ENCODE data around the gene CABP7.

Gene CABP7

DNA sequence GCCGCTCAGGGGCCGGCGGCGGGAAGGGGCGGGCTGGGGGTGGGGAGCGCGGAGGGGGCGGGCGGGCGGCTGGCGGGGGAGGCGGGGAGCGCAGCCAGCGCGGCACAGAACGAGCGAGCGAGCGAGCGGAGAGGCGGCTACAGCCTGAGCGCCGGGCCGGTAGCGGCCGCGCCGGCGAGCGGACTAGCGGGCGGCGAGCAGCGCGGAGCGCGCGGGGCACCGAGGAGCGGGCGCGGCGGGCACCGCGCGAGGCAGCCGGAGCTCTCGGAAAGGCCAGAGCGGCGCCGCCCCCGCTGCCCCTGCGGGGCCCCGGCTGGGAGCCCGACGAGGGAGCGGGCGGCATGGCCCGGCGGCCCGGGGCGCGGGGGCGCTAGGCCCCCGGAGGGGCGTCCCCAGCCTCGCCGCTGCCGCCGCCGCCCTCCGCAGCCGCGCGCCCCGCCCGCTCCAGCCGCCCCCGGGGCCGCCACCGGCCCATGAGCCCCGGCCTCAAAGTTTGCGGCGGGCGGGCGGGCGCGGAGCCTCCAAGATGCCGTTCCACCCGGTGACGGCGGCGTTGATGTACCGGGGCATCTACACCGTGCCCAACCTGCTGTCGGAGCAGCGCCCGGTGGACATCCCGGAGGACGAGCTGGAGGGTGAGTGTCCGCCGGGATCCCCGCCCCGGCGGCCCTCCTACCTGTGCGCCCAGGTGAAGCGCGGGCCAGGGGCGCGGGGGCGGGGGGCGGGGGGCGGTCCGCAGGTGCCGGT lies at the start of gene CABP7:
CABP7 (plus strand) TSS at position 105 of the 747 bp plus-strand sequence; CDS start at position 527, 422 bp downstream.
- DNase-seq, result no peak

DNA sequence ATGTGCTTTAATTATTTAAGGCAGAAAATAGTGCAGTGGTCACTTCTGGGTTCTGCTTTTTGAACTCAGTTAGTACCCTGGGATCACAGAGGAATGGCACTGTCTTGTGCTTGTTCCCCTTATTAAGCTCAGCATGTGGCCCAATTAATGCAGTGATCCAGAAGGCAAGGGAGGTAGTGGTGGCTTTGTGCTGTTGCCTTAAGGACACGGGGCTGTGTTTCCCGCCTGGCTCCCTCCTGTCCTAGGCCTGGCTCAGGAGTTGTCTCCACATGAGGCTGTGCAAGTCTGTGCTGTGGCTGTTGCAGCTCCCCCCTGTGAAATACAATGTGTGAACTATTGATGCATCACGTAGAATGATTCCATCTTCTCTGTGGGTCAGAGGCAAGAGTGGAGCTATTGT lies 49.2 kb upstream of the CABP7 start:
- no peak for DNase-seq

DNA sequence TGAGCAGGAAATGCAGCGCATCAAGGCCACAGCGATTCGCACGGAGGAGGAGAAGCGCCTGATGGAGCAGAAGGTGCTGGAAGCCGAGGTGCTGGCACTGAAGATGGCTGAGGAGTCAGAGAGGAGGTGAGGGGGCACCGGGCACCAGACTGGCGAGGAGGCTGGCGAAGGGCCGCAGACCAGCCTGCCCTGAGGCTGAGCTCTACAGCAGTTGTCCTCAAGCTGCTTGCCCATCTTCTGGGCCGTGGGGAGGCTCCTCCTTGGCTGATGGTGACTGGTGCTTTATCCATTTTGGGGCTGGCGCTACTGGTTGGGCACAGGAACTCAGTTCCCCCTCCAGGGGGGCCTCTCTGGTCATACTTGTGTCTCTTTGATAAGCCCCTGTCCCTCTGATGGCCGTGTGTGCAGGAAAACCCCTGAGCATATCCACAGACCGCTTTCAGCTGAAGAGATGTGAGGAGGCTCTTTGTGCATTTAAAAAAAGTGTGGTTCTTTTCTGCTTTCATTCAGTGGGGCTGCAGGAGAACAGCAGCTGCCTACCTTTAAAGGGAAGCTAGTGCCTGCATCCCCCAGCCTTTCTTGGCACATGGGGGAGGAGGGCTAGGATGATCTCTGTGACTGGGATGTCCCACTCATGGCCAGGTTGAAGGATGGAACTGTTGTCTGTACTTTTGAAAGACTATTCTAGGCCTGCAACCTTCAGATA lies 46.3 kb upstream of the CABP7 start:
- DNase-seq, result no peak

DNA sequence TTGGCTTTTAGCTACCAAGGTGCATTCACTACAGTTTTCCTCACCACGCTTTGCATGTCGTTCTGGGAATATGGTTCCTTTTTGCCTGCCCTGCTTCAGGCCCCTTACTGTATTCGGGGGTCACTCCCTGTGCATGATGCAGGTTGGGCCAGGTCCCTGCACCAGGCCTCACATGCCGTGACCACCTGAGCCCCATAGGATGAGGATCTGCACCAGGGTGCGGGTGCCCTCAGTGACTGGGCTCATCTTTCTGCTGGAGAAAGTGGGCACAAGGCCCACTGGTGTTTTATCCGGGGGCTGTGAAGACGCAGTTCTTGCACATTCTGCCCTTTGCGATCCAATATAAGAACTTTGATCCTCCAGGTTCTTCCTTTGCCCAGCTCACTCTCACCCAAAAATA lies 45.7 kb upstream of the CABP7 start:
- DNase-seq, result no peak

DNA sequence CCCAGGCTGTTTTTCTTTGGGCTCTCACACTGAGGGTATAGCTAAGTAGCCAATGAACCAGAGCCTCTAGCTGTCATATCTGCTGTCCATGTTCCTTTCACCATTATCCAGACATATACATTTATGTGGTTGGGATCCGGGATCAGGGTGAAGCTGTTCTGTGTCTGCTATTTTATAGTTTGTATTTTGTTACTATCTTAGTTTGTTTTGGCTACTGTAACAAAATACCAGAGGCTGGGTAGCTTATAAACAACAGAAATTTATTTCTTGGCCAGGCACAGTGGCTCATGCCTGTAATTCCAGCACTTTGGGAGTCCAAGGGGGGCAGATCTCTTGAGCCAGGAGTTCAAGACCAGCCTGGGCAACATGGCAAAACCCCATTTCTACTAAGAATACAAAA lies 40.5 kb upstream of the CABP7 start:
- DNase-seq, result no peak

DNA sequence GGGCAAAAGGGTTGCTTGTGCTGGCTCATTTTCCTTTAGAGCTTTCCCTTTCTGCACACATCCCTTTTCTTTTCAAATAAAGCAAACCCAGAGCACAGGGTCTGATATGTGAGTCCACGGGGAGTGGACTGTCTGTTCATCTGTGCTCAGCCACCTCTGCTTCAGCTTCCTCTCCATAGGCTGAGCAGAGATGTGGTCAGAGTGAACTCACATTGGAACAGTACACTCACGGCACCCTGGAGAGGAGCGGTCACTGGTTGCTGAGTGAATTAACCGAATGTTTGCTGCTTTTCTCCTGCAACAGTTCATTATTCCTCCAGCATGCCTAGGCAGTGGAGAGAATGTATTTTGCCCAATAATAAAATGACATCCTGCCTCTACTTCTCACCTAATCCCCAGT lies 36.3 kb upstream of the CABP7 start:
- no peak for DNase-seq

DNA sequence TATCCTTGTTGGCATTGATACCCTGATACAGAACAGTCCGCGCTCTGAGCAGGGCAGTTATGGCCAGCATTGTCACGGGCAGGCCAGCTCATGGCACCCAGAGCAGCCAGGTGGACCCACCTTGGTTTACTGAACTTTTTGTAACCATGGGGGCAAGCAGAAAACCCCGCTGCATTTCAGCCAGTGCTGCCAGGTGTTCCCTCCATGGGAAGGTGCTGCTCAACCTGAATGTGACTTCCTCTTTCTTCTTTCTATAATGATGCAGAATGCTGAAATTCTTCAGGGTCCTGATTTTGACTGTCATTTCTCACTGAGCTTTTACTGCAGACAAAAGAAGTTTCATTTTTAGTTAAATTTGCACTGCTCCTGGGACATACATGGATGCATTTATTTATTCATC lies 35.6 kb upstream of the CABP7 start:
- DNase-seq, result no peak

DNA sequence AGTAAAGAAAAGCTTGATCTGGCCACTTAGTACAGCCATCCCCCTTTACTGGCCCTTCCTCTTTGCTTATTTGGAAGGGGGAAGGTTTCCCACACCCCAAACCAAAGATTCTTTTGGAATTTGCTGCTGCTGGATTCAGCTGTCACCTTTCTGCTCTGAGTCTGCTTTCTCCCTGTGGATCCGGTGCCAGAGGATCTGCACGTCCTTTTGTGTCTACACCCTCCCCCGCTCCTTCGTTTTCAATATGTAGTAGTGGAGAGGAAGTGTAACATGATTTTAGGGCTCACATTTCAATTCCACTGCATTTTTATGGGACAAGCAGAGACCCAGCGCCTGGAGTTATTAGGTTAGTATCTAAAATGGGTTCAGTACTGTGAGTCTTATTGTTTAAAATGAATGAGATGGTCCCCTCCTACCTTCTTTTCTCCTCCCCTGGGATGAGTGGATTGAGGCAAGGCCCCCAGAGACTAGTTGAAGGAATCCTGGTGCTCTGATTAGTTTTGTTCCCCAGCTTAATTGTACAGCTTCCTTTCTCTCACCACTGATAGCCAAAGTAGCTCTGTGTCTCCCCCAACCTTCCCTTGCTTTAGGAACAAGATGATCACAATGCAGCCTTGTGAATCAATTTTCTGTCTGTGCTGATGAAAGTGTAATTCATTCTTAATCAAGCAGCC lies 30.5 kb upstream of the CABP7 start:
- DNase-seq, result no peak

DNA sequence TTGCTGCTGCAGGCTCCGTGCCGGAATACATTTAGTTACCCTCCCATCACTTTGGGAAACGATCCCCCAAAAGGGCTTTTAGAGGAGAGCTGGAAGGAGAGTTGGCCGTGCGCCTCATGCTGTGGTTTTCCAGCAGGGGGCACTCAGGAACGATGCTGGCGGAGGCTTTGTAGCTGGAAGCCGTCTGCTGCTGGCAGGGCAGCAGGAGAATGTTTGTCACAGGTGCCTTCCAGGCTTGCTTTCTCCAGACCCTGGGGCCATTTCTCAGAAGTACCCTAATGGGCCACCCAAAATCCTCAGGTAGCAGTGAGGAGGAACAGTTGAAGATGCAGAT lies 30.0 kb upstream of the CABP7 start:
- DNase-seq, result no peak

DNA sequence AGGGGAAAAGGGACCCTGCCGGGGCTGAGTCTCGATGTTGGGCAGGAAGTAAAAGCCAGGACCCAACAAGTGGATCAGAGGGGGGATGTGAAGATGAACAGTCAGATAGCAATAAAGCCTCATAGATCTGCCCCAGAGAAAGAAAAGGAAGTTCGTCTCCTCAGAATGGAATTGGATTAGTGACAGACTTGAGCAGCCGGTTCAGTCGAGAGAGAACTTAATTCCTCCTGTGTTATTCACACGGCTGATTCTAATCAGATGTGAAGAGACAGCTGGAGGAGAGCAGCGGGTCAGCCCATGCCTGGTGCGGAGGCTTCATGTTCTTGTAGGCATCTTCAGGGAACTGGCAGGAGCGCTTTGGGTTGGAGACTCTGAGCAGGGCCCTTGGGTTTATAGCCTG lies 29.3 kb upstream of the CABP7 start:
- DNase-seq, result no peak

DNA sequence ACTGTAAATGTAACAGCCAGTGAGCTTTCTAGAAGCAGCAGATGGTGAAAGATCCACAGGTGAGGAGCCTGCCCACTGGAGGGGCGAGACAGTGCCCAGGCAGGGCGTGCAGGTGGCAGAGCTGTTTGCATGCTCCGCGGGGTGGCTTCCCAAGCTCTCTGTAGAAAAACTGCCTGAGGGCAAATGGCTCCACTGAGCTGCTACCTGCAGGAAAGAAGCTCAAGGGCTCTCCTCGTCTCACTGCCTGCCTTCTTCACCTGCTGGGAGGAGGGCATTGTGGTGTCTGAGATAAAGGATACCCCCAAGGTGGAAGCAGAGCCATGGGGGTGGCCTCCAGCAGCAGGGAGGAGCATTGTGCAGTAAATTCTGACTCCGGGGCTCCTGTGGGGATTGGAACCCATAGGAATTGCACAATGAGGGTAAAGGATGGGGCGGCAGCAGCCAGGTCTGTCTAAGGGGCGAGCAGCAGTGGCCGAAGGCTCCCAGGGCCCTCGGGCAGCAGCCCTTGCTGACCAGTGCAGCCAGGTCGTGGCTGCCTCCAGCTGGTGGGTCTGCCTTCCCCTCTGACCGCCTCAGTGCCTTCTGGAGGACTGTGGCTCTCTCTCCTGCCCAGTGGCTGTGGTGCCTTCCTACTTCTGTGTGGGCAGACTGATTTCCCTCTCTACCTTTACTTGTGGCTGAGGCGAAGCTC lies 28.0 kb upstream of the CABP7 start:
- no peak for DNase-seq

DNA sequence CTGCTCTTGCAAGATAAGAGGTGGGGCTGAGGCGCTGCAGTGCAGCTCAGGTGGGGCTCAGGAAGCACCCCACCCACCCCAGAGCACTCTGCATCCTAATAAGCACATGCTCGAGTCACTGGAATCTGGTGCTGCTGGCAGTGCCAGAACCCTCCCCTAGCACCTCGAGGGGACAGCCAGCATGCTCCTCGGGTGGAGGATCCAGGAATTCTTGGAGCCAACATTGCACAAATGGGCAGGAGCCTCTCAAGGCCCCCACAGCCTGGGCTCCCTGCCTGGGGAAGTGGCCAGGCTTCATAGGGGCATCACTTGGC lies 27.5 kb upstream of the CABP7 start:
- DNase-seq, result no peak

DNA sequence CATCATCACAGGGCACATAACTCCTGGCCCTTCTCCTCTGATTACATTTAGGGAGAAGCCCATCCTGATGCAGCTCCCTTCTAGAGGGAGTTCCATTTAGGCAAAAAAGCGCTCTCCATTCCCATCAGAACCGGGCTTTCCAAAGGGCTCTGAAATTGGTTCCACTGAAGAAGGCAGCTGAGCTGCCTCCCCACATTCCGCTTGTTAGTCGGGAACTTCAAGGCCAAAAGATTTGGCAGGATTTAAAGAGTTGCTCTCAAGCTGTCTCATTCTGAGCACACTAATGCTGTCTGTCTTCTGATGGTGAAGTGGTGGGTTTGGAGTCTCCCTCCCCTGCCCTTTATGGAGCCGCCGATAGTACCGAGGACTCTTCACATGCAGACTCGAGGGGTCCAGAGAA lies 26.6 kb upstream of the CABP7 start:
- DNase-seq, result no peak

DNA sequence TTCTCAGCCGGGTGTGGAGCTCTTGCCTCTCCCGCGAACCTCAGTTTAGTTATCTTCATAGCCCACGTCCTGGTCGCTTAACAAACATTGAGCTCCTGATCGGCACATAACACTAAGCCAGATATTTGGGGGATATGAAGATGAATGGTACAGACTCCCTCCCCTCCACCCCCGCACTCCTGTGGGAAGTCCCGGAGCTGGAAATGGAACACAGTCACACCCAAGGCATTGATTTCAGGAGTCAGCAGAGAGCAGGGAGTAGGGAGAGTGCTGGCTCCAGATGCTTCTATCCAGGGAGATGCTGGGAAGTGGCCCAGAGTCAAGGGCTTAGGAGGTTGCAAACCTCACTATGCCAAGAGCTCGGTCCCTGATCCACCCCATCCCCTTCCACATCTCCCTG lies 26.1 kb upstream of the CABP7 start:
- DNase-seq, result no peak

DNA sequence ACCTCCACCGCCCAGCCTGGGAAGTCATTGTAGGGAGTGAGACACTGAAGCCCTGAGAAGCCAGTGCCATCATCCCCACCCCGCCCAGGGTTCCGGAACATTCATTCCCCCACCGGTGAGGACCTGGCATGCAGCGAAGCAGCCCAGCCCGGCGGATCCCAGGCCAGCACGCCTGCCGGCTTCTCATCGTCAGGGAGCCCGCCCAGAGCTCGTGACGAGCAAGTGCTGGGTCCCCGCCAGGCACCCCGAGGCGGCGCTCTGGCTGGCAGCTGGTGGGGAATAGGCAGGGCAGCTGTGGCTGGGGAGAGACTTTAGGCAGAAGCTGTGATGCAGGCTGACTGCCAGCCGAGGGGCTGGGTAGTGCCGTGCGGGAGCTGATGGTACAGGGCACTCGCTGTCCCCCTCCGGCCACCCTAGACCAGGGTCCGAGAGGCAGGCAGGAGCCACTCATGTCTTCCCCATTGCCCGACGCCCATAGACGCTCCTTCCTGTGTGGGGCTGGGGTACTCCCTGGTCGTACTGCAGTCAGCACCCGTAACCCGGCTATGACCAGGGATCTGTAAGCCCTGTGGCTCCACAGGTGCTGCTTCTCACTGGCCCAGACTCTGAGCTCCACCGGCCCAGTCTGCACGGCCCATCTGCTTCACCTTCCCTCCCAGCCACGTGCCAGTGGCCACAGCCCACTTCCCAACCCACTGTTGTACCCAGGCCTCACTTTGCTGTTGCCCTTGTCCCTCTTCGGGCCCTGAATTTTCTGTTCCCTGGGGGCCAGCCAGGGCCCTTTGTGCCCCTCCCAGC lies 24.5 kb upstream of the CABP7 start:
- DNase-seq, result no peak

DNA sequence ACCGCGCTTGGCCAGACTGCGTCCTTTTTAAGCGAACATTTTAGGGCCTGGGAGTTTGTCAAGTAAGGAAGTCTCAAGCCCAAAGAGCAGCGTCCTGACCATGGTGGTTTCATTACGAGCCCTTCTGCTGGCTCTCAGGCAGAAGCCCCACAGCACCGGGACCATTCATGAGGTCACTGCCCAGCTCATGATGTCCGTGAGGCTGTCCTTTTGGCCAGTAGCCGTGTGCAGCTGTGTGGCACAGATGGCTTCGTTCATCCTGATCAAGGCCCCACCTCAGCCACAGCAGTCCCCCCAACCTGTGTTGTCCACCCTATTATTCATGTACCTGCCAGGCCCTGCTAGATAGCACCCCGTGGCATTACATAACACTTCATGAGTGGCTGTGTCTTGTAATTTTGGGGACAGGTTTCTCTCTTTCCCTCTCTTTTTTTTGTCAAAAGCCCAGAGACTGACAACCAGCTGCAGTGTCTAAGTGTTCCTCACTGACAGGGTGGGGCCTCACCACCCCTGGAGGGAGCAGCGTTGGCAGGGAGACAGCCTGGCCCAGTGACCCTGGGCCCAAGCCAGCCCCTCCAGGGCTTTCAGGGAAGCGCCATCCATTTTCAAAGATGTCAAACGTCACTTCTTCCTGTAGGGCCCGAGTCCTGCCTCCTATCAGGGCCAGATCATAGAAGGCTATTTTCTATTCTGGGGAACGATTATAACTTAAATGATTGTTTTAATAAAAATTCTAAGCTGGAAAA lies 21.8 kb upstream of the CABP7 start:
- no peak for DNase-seq

DNA sequence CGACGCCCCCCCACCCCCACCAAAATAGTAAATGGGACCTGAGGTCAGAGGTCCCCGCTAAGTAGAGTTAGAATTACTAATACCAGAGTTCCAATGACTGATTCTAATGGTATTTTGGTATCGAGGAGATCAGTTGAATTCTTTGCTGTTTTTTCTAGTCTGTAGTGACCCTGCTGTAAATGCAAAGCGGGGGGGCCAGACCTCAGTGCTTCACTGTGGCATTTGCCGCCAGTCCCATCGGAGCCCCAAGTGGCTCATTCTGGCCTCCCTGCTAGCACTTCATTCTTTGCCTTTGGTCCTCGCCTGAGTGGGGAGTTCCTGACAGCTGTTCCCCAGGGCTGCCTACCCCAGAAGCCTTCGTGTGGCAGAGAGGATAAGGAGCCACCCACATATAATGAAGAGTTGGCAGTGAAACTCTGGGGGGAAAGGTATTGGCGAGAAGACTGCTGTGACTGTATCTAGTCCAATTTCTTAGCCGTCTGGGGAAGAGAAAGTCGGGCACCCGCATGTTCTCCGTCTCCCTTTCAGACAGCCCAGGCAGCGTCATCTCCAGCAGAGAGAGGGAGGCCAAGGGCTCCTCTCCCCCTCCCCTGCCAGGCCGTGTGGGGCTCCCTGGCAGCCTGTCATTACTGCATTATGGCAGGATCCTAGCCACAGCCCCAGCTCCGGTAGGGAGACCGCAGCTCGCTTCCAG lies 19.4 kb upstream of the CABP7 start:
- DNase-seq, result no peak

DNA sequence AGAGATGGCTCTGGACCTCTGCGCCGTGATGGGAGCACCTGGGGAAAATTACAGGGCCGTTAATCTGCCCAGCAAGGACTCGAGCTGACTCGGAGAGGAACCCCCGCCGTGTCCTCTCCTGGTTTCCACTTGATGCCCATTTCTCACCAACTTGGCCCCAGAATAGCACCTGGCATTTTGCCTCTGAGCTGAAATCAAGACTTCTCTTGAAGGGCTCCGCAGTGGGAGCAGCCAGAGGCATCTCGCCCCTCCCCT lies 19.0 kb upstream of the CABP7 start:
- no peak for DNase-seq

DNA sequence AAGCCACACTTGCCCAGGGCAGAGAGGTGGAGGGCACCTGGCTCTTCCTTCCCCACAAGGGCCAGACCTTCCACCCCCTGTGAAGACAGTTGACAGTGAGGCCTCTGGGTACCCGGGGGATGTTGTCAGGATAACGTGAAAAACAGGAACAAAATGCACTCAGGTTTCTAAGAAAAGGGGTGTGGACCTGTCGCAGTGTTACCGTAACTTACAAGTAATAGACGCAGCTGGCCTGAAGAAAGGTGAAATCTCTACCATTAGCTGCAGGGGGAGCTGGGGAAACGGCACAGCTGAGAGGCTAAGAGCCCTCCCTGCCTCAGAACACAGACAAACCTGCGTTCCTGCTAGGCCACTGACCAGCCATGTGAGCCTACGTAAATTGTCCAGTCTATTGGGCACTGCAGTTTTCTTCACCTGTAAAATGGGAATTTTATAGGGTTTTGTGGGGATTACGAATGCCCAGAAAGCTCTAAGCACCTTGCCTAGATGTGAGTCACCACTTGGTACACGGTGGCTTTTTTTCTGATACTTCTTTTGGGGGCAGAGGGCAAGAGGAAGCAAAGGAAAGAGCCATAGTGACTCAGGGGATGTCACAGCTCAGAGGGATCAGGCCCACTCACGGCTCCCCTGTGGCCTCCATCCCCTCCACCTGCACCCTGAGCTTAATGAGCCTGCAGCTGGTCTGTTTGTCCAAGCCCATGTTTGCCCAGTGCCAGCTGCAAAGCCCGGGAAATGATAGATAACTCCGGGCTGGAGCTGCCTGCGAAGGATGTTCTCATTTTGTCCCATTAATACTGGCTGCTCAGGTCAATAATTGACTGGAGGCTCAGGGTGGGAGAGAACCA lies 18.4 kb upstream of the CABP7 start:
- DNase-seq, result no peak

DNA sequence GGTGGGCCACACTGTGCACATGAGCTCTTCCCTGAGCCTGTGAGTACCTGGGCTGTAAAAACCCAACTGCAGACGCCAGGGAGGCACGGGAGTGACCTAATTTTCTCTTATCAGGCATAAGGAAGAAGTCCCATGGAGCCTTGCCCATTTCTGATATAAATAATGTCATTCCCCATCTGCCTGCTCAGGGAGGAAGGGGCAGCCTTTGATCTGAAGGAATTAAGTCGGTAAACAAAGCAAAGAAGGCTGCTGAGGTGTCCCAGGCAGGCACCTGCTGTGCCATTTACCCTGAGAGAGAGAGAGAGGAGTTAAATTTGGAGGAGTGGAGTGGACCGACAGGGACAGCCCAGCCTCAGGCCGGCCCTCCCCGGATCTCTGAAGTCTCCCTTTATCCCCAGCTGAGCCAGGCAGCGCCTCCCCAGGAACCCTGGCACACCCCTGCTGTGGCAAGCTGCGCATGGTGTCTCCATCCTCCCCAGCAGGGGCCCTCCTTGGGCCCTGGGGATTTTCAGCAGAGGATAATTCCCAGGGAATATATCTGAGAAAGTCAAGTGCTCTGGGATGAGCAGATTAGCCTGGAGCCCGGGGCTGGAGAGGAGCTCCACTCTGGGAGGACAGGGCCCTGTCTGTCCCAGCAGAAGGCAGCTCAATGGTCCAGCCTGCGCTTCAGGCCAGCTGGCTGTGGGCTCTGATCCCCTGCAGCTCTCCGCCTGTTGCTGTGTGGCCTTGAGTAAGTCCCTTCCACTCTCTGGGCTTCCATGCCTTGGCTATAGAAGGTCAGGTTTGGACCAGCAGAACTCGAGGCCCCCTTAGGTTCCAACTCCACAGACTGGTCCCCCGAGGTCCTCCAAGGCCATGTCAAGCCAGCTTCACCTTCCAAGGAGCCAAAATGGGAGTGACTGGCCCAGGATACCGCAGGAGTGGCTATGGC lies 17.5 kb upstream of the CABP7 start:
- no peak for DNase-seq
